Activated naive CD4-positive, alpha-beta T cell treated with anti-CD3 and anti-CD28 coated beads, Interleukin-2, amount 10 ng/mL, durations not matched to agents 7 days and 5 days (primary cell): ENCODE results near the gene NSMCE1.
A peak's percentile ranks its signal among the peaks of the same experiment; 100 is the strongest.
"Not testable (repeated sequence)": the region's sequence is repeated elsewhere in the genome, so short reads cannot be mapped to it uniquely, and the experiment has no call there.

Source experiments
- CTCF ChIA-PET: fragments of 350-600 bp; sonication (Branson Sonifier 250); formaldehyde crosslinking; loops from one replicate; lab custom pipeline; 2021; ENCODE audit warnings: antibody characterized with exemption; lab: Charles Lee
- DNase-seq: peaks from one replicate; pipeline ENCODE4 v3.0.0-alpha.2; 2020
- H3K27ac Mint-ChIP-seq: one replicate; pipeline ENCODE4 v1.8.0; 2021; ENCODE audit warnings: mild to moderate bottlenecking, moderate library complexity, mixed read lengths
- H3K27me3 Mint-ChIP-seq: one replicate; pipeline ENCODE4 v1.8.0; 2021; ENCODE audit warnings: mild to moderate bottlenecking, mixed read lengths
- H3K36me3 Mint-ChIP-seq: one replicate; pipeline ENCODE4 v1.8.0; 2021; ENCODE audit warnings: mixed read lengths
- H3K4me1 Mint-ChIP-seq: one replicate; pipeline ENCODE4 v1.8.0; 2021; ENCODE audit warnings: mixed read lengths
- H3K4me3 Mint-ChIP-seq: one replicate; pipeline ENCODE4 v1.8.0; 2021; ENCODE audit warnings: mild to moderate bottlenecking, moderate library complexity, mixed read lengths
- H3K9me3 Mint-ChIP-seq: one replicate; pipeline ENCODE4 v1.8.0; 2021; ENCODE audit warnings: mixed read lengths

NSMCE1 gene

GRCh38 chr16:27272076-27272475, 3.5 kb upstream of the NSMCE1 start:
- Mint-ChIP-seq H3K36me3 (peaks cover 33% of the 10 kb centered on the region), H3K4me1 (peaks cover 84% of the 10 kb centered on the region), H3K9me3 (no peaks in the 10 kb centered on the region), H3K4me3 (no peak overlapping the region), H3K27me3 (no peaks in the 10 kb centered on the region), H3K27ac (peak overlapping the region; percentile 85)
- no peak for DNase-seq
- CTCF ChIA-PET = interaction anchor here (0.9 to 3.9 kb wide), 2 partner anchors 37 to 96 kb away, joined by 4 to 17 read pairs; no protein-coding TSS in a partner anchor

- no peaks in the 10 kb centered on the region for H3K9me3 Mint-ChIP-seq
- H3K4me1 Mint-ChIP-seq = peaks cover 80% of the 10 kb centered on the region
- CTCF ChIA-PET = interaction anchor here (3.9 kb wide), 1 partner anchor 35 kb away, joined by 17 read pairs; no protein-coding TSS in a partner anchor
- H3K27me3 Mint-ChIP-seq = no peaks in the 10 kb centered on the region
- peaks cover 37% of the 10 kb centered on the region for H3K36me3 Mint-ChIP-seq
- DNase-seq = no peak
- H3K27ac Mint-ChIP-seq = peak overlapping the region; percentile 29
- no peak overlapping the region for H3K4me3 Mint-ChIP-seq
These were observed 1.8 kb upstream of the NSMCE1 start for GRCh38 chr16:27270349-27270748.

GRCh38 chr16:27269300-27270150, 953 bp upstream of the NSMCE1 start:
- peak overlapping the region; percentile 92 for H3K27ac Mint-ChIP-seq
- peak overlapping the region; percentile 92 for H3K4me3 Mint-ChIP-seq
- peaks cover 80% of the 10 kb centered on the region for H3K4me1 Mint-ChIP-seq
- DNase-seq = no peak
- H3K9me3 Mint-ChIP-seq = no peaks in the 10 kb centered on the region
- peaks cover 41% of the 10 kb centered on the region for H3K36me3 Mint-ChIP-seq
- CTCF ChIA-PET = interaction anchor here (1.5 to 3.9 kb wide), 2 partner anchors 34 to 106 kb away, joined by 4 to 17 read pairs; no protein-coding TSS in a partner anchor
- no peaks in the 10 kb centered on the region for H3K27me3 Mint-ChIP-seq

- peaks cover 74% of the 10 kb centered on the region for H3K4me1 Mint-ChIP-seq
These were observed 1.4 kb downstream of the NSMCE1 start for GRCh38 chr16:27267037-27267677.

GRCh38 chr16:27265982-27266381, 2.6 kb downstream of the NSMCE1 start:
- Mint-ChIP-seq H3K27me3 (no peaks in the 10 kb centered on the region), H3K27ac (peak overlapping the region; percentile 9), H3K4me1 (peaks cover 70% of the 10 kb centered on the region), H3K36me3 (peaks cover 56% of the 10 kb centered on the region), H3K4me3 (no peak overlapping the region), H3K9me3 (no peaks in the 10 kb centered on the region)
- DNase-seq = no peak
- CTCF ChIA-PET = no interaction called here

More at GRCh38 chr16:27267037-27267677, 1.4 kb downstream of the NSMCE1 start:
- no peak for DNase-seq
- H3K4me3 Mint-ChIP-seq = peak overlapping the region; percentile 92
- H3K27me3 Mint-ChIP-seq = no peaks in the 10 kb centered on the region
- H3K27ac Mint-ChIP-seq = peak overlapping the region; percentile 92
- CTCF ChIA-PET = no interaction called here
- H3K9me3 Mint-ChIP-seq = no peaks in the 10 kb centered on the region
- H3K36me3 Mint-ChIP-seq = peaks cover 57% of the 10 kb centered on the region

GRCh38 chr16:27264151-27264550, 4.4 kb downstream of the NSMCE1 start:
- H3K4me3 Mint-ChIP-seq = no peak overlapping the region
- no peak overlapping the region for H3K27ac Mint-ChIP-seq
- H3K27me3 Mint-ChIP-seq = no peaks in the 10 kb centered on the region
- H3K9me3 Mint-ChIP-seq = no peaks in the 10 kb centered on the region
- H3K36me3 Mint-ChIP-seq = peaks cover 53% of the 10 kb centered on the region
- no peak for DNase-seq
- CTCF ChIA-PET = no interaction called here
- H3K4me1 Mint-ChIP-seq = peaks cover 60% of the 10 kb centered on the region

GRCh38 chr16:27262904-27263423, 5.6 kb downstream of the NSMCE1 start:
- DNase-seq, H3K9me3 Mint-ChIP-seq, H3K27ac Mint-ChIP-seq, H3K27me3 Mint-ChIP-seq, CTCF ChIA-PET, H3K4me3 Mint-ChIP-seq: not testable (repeated sequence)
- Mint-ChIP-seq H3K4me1 (peaks cover 60% of the 10 kb centered on the region), H3K36me3 (peaks cover 56% of the 10 kb centered on the region)

GRCh38 chr16:27259710-27260109, 8.9 kb downstream of the NSMCE1 start:
- H3K9me3 Mint-ChIP-seq = no peaks in the 10 kb centered on the region
- DNase-seq = no peak
- H3K4me3 Mint-ChIP-seq = no peak overlapping the region
- CTCF ChIA-PET = no interaction called here
- H3K27ac Mint-ChIP-seq = no peak overlapping the region
- peaks cover 63% of the 10 kb centered on the region for H3K4me1 Mint-ChIP-seq
- peaks cover 67% of the 10 kb centered on the region for H3K36me3 Mint-ChIP-seq
- no peaks in the 10 kb centered on the region for H3K27me3 Mint-ChIP-seq

GRCh38 chr16:27258241-27258734, 10.3 kb downstream of the NSMCE1 start:
- no peak for DNase-seq
- CTCF ChIA-PET = interaction anchor here (0.9 kb wide), 1 partner anchor 8 kb away, joined by 3 read pairs; no protein-coding TSS in a partner anchor
- H3K9me3 Mint-ChIP-seq = no peaks in the 10 kb centered on the region
- no peak overlapping the region for H3K27ac Mint-ChIP-seq
- peaks cover 71% of the 10 kb centered on the region for H3K4me1 Mint-ChIP-seq
- no peaks in the 10 kb centered on the region for H3K27me3 Mint-ChIP-seq
- H3K4me3 Mint-ChIP-seq = no peak overlapping the region
- peaks cover 68% of the 10 kb centered on the region for H3K36me3 Mint-ChIP-seq

GRCh38 chr16:27257271-27257670, 11.3 kb downstream of the NSMCE1 start:
- Mint-ChIP-seq H3K4me3 (no peak overlapping the region), H3K4me1 (peaks cover 70% of the 10 kb centered on the region)

GRCh38 chr16:27256861-27257260, 11.7 kb downstream of the NSMCE1 start:
- Mint-ChIP-seq H3K27ac (no peak overlapping the region), H3K36me3 (peaks cover 64% of the 10 kb centered on the region), H3K9me3 (no peaks in the 10 kb centered on the region), H3K27me3 (no peaks in the 10 kb centered on the region), H3K4me3 (no peak overlapping the region), H3K4me1 (peaks cover 70% of the 10 kb centered on the region)
- CTCF ChIA-PET = no interaction called here
- DNase-seq = no peak

More at GRCh38 chr16:27257271-27257670, 11.3 kb downstream of the NSMCE1 start:
- CTCF ChIA-PET = no interaction called here
- no peak overlapping the region for H3K27ac Mint-ChIP-seq
- H3K27me3 Mint-ChIP-seq = no peaks in the 10 kb centered on the region
- H3K36me3 Mint-ChIP-seq = peaks cover 63% of the 10 kb centered on the region
- H3K9me3 Mint-ChIP-seq = no peaks in the 10 kb centered on the region
- DNase-seq = no peak

- peak overlapping the region; percentile 82 for H3K27ac Mint-ChIP-seq
- peak overlapping the region; percentile 5 for H3K4me3 Mint-ChIP-seq
These were observed 14.2 kb downstream of the NSMCE1 start for GRCh38 chr16:27254262-27254811.

GRCh38 chr16:27253526-27253930, 15.0 kb downstream of the NSMCE1 start:
- Mint-ChIP-seq H3K36me3 (peaks cover 72% of the 10 kb centered on the region), H3K4me3 (no peak overlapping the region), H3K27ac (peak overlapping the region; percentile 82), H3K27me3 (no peaks in the 10 kb centered on the region), H3K4me1 (peaks cover 65% of the 10 kb centered on the region), H3K9me3 (no peaks in the 10 kb centered on the region)
- no peak for DNase-seq
- CTCF ChIA-PET = interaction anchor here (1.3 to 2.8 kb wide), 3 partner anchors 11 to 114 kb away, joined by 3 to 11 read pairs (median 4); no protein-coding TSS in a partner anchor

More at GRCh38 chr16:27254262-27254811, 14.2 kb downstream of the NSMCE1 start:
- no peak for DNase-seq
- Mint-ChIP-seq H3K36me3 (peaks cover 72% of the 10 kb centered on the region), H3K9me3 (no peaks in the 10 kb centered on the region), H3K27me3 (no peaks in the 10 kb centered on the region), H3K4me1 (peaks cover 69% of the 10 kb centered on the region)
- CTCF ChIA-PET = interaction anchor here (0.7 to 2.8 kb wide), 5 partner anchors 12 to 114 kb away, joined by 3 to 11 read pairs (median 4); no protein-coding TSS in a partner anchor

GRCh38 chr16:27252206-27252585, 16.4 kb downstream of the NSMCE1 start:
- H3K4me3 Mint-ChIP-seq = no peak overlapping the region
- H3K4me1 Mint-ChIP-seq = peaks cover 67% of the 10 kb centered on the region

More at GRCh38 chr16:27252206-27252585, 16.4 kb downstream of the NSMCE1 start:
- DNase-seq = no peak
- H3K27me3 Mint-ChIP-seq = no peaks in the 10 kb centered on the region
- peaks cover 71% of the 10 kb centered on the region for H3K36me3 Mint-ChIP-seq
- H3K9me3 Mint-ChIP-seq = no peaks in the 10 kb centered on the region
- CTCF ChIA-PET = no interaction called here
- H3K27ac Mint-ChIP-seq = no peak overlapping the region
